ENCODE measurements around the gene SAMD7. TPM values are rescaled to one million over a fixed set of nuclear protein-coding genes. Genes with fewer than 3 reads are reported as not detected.

The SAMD7 gene
- total RNA-seq, 1 experiment from 2014 or later: not detected

- DNase-seq (ENCODE audit: low read depth): peak; percentile 96
These were observed 55.1 kb downstream of the SAMD7 start, which contains the start of gene SEC62 for GRCh38 chr3:169966428-169966950. Gene SEC62 (plus strand): TSS chr3:169966807. CDS start chr3:169966823, 16 bp downstream.

GRCh38 chr3:169966951-169967915, 55.9 kb downstream of the SAMD7 start:
- peak; percentile 32 for DNase-seq (ENCODE audit: low read depth)

DNA sequence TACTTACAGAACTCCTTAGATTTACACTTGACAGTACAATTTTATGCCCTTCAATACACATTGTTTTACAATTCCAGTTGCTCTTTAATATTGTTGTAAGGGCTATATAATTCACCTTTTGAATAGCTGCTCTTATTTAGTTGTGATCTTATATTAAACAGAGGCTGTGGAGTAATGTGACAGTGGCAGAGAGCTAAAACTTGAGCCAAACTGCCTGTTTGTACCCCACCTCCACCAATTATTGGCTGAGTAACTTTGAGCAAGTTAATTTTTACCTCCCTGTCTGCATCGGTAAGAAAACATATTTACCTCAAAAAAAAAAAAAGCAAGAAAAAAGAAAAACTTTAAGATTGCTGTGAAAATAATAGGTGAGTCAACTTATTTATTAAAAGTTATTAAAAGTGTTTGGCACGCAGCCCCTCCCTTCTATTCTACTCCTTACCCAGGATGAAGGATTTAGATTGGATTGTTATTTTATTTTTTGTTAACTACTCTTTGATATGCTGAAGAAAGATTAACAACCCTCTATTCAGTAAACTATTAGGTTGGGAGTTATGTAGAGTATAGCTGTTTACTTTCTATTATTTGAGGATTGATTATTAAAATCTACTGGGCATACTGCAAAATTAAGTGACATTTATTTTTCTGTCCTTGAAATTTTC, 57.0 kb downstream of the SAMD7 start:
- DNase-seq (ENCODE audit: low read depth): no peak

GRCh38 chr3:169969174-169970095, 58.1 kb downstream of the SAMD7 start:
- no peak for DNase-seq (ENCODE audit: low read depth)

GRCh38 chr3:169970847-169971246, 59.5 kb downstream of the SAMD7 start:
- DNase-seq (ENCODE audit: low read depth): no peak

GRCh38 chr3:169971522-169971921, 60.1 kb downstream of the SAMD7 start:
- DNase-seq (ENCODE audit: low read depth): no peak

DNA sequence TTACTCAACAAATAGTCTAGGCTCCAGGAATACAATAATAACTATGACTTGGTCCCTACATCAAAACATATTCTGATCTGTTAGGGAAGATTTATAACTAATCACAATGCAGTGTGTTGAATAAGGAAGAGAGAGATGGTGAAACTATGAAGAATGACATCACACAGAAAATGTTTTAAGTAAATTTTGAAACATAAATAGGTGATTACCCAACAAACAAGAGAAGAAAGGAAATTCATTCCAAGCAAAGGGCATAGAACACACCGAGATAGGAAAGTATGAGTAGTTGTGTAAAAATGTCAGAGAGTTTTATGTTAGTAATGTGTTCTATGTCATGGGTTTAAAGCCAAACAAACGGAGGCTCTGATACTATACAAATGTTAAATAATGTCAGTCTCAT, 68.7 kb downstream of the SAMD7 start:
- no peak for DNase-seq (ENCODE audit: low read depth)

DNA sequence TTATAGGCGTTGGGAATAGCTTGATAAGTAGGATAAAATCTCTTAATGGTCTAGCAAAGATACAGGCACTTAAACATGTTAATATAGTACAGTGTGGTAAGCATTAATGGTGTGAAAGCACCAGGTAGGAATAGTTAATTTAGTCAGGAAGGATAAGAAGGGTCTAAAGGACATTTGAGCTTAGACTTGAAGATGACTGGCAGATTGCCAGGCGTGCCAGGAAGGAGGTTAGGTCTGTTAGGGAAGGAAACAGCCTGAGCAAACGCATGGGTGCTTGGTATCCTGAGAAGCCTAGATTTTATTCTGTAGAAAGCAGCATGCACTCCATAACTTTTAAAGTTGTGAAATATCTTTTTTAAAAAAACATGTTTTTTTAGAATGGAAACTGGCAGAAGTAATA, 72.9 kb downstream of the SAMD7 start:
- DNase-seq (ENCODE audit: low read depth): no peak

Other genes starting within 250 kb of the SAMD7 start
- gene MECOM, start 247.9 kb upstream of the SAMD7 start, total RNA-seq (2014; rRNA removed; shearing (Covaris generic)): 7.4 and 10.0 TPM in 2 replicates
- gene TERC, start 146.5 kb upstream of the SAMD7 start, total RNA-seq (2014; rRNA removed; shearing (Covaris generic)): 101 and 159 TPM in 2 replicates
- gene ACTRT3, start 142.0 kb upstream of the SAMD7 start, total RNA-seq (2014; rRNA removed; shearing (Covaris generic)): not detected in 2 replicates
- gene MYNN, start 138.2 kb upstream of the SAMD7 start, total RNA-seq (2014; rRNA removed; shearing (Covaris generic)): 12.9 and 14.7 TPM in 2 replicates
- not detected in 2 replicates for gene LRRIQ4, start 98.7 kb upstream of the SAMD7 start, total RNA-seq (2014; rRNA removed; shearing (Covaris generic))
- 5.6 and 9.2 TPM in 2 replicates for gene LRRC34, start 98.7 kb upstream of the SAMD7 start, total RNA-seq (2014; rRNA removed; shearing (Covaris generic))
- gene LRRC31, start 41.6 kb upstream of the SAMD7 start, total RNA-seq (2014; rRNA removed; shearing (Covaris generic)): not detected in 2 replicates
- gene SEC62, start 55.2 kb downstream of the SAMD7 start, total RNA-seq (2014; rRNA removed; shearing (Covaris generic)): 11.0 and 26.2 TPM in 2 replicates
- 5.8 and 6.3 TPM in 2 replicates for gene GPR160, start 126.4 kb downstream of the SAMD7 start, total RNA-seq (2014; rRNA removed; shearing (Covaris generic))

Data from Daoy (cell line).